K562 (cell line): ENCODE measurements around the gene CEP250.

Source experiments
- HDAC6 ChIP-seq: IDR thresholded peaks from 2 replicates; pipeline ENCODE4 v1.6.1; 2012; ENCODE audit warnings: low read depth, mild to moderate bottlenecking, control low read depth, inconsistent platforms, low read length, moderate library complexity
- JUNB ChIP-seq: fragments of 450-650 bp; formaldehyde crosslinking; conservative IDR thresholded peaks from 2 replicates; pipeline ENCODE4 v1.4.0; 2020; ENCODE audit warnings: mild to moderate bottlenecking
- POLR2A ChIP-seq: fragments of 450-650 bp; conservative IDR thresholded peaks from 2 replicates; pipeline ENCODE4 v1.6.1; 2016
- RFX5 ChIP-seq: IDR thresholded peaks from 2 replicates; pipeline ENCODE4 v1.6.1; 2011; ENCODE audit warnings: low read depth, mild to moderate bottlenecking, improper control_type of control experiment, low read length
- TAF1 ChIP-seq: IDR thresholded peaks from 2 replicates; pipeline ENCODE4 v1.6.1; 2011; ENCODE audit warnings: mild to moderate bottlenecking, low read length, moderate library complexity; ENCODE audit not compliant: insufficient read depth, control insufficient read depth, severe bottlenecking; ENCODE audit errors: extremely low read depth
- ZBTB7A ChIP-seq: IDR thresholded peaks from 2 replicates; pipeline ENCODE4 v1.6.1; 2011; ENCODE audit warnings: low read depth, mild to moderate bottlenecking, low read length, moderate library complexity, borderline replicate concordance; ENCODE audit not compliant: control insufficient read depth
- TF ChIP-seq, protein P1 (sequence below), 3 experiments: IDR thresholded peaks in 2 of 3; conservative IDR thresholded peaks in 1 of 3; 2 replicates each; pipeline ENCODE4 v1.5.1; 2011 to 2012; ENCODE audit warnings: low read length in 3 of 3, mild to moderate bottlenecking in 3 of 3, control low read depth in 2 of 3, improper control_type of control experiment in 1 of 3, inconsistent platforms in 1 of 3, low read depth in 1 of 3, mixed read lengths in 1 of 3, moderate library complexity in 1 of 3; ENCODE audit not compliant: insufficient read depth in 2 of 3
- TF ChIP-seq, protein P2 (sequence below): IDR thresholded peaks from 2 replicates; pipeline ENCODE4 v1.6.1; 2012; ENCODE audit warnings: low read depth, low read length, improper control_type of control experiment, borderline replicate concordance
- TF ChIP-seq, protein P3 (sequence below): fragments of 250-450 bp; sonication (Bioruptor Pico); IDR thresholded peaks from 2 replicates; pipeline ENCODE4 v1.4.0; 2020; ENCODE audit warnings: mild to moderate bottlenecking, moderate library complexity, borderline replicate concordance
- TF ChIP-seq, protein P4 (sequence below): sonication (generic); formaldehyde crosslinking; IDR thresholded peaks from 2 replicates; pipeline ENCODE4 v1.9.0; 2022; ENCODE audit warnings: mild to moderate bottlenecking, missing genetic modification reagents
- TF ChIP-seq, protein P5 (sequence below): sonication (generic); formaldehyde crosslinking; IDR thresholded peaks from 2 replicates; pipeline ENCODE4 v1.8.1; 2023; ENCODE audit warnings: mild to moderate bottlenecking, missing genetic modification reagents

DNA sequence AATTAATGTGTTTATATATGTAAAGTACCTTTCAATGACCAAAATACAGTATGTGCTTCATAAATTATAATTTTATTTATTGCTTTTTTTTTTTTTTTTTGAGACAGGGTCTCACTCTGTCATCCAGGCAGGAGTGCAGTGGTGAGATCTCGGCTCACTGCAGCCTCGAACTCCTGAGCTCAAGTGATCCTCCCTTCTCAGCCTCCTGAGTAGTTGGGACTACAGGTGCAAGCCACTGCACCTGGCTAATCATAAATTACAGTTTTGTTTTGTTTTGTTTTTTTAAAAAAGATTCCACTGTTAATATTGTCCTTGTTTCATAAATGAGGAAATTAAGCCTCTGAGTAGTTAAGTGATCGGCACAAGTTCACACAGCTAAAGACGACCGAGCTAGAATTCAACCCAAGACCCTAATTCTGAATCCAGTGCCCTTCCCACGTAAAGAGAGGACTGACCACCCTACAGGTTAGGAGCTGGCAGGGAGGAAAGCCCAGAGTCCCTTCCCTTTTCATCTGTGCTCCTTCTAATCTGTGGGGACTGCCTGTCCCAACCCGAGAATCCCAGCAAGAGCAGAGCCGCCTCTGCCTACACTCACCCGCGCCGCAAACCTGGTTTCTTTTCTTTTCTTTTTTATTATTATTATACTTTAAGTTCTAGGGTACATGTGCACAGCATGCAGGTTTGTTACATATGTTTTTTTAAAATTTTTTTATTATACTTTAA, 8.9 kb upstream of the CEP250 start:
- TF ChIP-seq, protein P1, sequence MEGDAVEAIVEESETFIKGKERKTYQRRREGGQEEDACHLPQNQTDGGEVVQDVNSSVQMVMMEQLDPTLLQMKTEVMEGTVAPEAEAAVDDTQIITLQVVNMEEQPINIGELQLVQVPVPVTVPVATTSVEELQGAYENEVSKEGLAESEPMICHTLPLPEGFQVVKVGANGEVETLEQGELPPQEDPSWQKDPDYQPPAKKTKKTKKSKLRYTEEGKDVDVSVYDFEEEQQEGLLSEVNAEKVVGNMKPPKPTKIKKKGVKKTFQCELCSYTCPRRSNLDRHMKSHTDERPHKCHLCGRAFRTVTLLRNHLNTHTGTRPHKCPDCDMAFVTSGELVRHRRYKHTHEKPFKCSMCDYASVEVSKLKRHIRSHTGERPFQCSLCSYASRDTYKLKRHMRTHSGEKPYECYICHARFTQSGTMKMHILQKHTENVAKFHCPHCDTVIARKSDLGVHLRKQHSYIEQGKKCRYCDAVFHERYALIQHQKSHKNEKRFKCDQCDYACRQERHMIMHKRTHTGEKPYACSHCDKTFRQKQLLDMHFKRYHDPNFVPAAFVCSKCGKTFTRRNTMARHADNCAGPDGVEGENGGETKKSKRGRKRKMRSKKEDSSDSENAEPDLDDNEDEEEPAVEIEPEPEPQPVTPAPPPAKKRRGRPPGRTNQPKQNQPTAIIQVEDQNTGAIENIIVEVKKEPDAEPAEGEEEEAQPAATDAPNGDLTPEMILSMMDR (IDR thresholded peaks at IDR 0.05 in 2 of 3, conservative IDR thresholded peaks at IDR 0.05 in 1 of 3; ENCODE audit: insufficient read depth in 2 of 3, low read depth in 1 of 3, low read length in 3 of 3): no peak
- no peak for TF ChIP-seq POLR2A
- TF ChIP-seq RFX5: no peak
- no peak for TF ChIP-seq HDAC6
- TF ChIP-seq, protein P2, sequence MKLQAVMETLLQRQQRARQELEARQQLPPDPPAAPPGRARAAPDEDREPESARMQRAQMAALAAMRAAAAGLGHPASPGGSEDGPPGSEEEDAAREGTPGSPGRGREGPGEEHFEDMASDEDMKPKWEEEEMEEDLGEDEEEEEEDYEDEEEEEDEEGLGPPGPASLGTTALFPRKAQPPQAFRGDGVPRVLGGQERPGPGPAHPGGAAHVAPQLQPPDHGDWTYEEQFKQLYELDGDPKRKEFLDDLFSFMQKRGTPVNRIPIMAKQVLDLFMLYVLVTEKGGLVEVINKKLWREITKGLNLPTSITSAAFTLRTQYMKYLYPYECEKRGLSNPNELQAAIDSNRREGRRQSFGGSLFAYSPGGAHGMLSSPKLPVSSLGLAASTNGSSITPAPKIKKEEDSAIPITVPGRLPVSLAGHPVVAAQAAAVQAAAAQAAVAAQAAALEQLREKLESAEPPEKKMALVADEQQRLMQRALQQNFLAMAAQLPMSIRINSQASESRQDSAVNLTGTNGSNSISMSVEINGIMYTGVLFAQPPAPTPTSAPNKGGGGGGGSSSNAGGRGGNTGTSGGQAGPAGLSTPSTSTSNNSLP: no peak
- TF ChIP-seq ZBTB7A: no peak
- TF ChIP-seq, protein P3, sequence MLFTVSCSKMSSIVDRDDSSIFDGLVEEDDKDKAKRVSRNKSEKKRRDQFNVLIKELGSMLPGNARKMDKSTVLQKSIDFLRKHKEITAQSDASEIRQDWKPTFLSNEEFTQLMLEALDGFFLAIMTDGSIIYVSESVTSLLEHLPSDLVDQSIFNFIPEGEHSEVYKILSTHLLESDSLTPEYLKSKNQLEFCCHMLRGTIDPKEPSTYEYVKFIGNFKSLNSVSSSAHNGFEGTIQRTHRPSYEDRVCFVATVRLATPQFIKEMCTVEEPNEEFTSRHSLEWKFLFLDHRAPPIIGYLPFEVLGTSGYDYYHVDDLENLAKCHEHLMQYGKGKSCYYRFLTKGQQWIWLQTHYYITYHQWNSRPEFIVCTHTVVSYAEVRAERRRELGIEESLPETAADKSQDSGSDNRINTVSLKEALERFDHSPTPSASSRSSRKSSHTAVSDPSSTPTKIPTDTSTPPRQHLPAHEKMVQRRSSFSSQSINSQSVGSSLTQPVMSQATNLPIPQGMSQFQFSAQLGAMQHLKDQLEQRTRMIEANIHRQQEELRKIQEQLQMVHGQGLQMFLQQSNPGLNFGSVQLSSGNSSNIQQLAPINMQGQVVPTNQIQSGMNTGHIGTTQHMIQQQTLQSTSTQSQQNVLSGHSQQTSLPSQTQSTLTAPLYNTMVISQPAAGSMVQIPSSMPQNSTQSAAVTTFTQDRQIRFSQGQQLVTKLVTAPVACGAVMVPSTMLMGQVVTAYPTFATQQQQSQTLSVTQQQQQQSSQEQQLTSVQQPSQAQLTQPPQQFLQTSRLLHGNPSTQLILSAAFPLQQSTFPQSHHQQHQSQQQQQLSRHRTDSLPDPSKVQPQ (CRISPR knock-in tag): no peak
- TF ChIP-seq, protein P4, sequence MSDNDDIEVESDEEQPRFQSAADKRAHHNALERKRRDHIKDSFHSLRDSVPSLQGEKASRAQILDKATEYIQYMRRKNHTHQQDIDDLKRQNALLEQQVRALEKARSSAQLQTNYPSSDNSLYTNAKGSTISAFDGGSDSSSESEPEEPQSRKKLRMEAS (CRISPR knock-in tag): no peak
- no peak for TF ChIP-seq JUNB
- TF ChIP-seq, protein P5, sequence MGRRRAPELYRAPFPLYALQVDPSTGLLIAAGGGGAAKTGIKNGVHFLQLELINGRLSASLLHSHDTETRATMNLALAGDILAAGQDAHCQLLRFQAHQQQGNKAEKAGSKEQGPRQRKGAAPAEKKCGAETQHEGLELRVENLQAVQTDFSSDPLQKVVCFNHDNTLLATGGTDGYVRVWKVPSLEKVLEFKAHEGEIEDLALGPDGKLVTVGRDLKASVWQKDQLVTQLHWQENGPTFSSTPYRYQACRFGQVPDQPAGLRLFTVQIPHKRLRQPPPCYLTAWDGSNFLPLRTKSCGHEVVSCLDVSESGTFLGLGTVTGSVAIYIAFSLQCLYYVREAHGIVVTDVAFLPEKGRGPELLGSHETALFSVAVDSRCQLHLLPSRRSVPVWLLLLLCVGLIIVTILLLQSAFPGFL (CRISPR knock-in tag): no peak
- no peak for TF ChIP-seq TAF1
